ENCODE data around the gene RAI2.

RAI2 gene

DNA sequence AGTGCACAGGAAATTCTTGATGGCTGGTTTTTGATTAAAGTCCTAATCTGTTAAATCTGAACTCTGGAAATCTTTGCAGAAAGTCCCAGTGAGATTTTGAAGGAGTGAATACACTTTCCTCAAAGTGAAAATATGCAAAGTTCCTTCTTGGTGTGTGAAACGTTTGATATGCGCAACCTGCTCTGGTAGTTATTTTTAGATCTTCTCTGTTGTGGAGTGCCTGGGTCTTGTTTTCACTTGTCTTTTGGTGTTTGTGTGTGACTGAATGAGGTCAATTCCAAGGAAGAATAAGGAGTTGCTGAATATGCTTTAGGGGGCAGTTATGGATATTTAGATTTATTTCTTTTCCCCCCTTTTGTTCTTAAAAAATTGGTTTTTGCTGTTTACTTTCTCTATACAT lies 82.1 kb downstream of the RAI2 start:
- no peak for DNase-seq

GRCh38 chrX:17774053-17774452 lies 87.0 kb downstream of the RAI2 start:
- no peak for DNase-seq

DNA sequence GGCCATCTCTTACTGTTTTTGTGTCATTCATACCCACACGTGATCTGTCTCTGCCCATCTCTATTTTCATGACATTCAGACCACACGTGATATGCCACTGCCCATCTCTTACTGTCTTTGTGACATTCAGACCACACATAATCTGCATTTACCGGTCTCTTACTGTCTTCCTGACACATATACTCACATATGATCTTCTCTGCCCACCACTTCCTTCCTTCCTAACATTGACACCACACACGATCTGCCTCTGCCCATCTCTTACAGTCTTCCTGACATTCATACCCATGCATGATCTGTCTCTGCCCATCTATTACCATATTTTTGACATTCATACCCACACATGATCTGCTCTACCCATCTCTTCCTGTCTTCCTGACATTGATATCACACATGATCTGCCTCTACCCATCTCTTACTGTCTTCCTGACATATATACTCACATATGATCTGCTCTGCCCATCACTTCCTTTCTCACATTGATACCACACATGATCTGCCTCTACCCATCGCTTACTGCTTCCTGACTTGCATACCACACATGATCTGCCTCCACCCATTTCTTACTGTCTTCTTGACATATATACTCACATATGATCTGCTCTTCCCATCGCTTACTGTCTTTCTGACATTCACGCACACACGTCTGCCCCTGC lies 87.7 kb downstream of the RAI2 start:
- DNase-seq: no peak

- no peak for DNase-seq
Observed at GRCh38 chrX:17769701-17770269, 91.3 kb downstream of the RAI2 start.

DNA sequence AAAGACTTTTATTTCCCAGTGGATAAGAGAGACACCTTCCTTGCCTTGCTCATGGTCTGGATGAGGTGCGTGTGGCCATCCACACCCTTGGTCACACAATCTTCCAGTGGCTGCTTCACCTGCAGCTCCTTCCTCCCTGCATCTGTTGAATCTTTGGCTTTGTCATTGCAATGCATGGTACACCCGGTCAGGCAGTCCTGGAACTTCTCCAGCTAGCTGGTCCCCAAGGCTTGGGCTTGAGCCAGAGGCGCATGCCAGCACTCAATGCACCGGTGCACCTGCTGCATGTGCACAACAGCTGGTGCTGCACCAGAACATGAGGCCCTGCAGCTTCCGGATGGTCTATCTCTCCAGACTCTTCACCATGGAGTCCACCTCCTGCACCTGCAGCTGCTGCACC lies 92.1 kb downstream of the RAI2 start:
- no peak for DNase-seq

DNA sequence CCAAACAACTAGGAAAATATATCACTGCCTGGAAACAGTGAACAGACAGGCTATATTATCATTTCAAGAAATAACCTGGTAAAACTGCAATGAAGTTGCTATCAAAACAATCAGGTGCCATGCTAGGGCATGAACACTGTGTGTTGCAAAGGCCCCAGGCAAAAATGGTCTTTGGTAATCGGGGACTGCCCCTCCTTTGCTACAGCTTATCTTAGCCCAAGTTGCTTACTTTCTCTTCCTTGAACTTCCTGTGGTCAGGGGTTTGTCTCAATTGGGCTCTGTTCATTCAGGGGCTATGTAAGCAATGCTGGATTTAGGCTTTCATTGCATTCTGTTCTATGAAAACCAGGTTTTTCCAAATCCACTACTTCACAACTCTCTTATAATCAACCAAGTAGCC lies 93.4 kb downstream of the RAI2 start:
- no peak for DNase-seq

- DNase-seq: no peak
Observed at GRCh38 chrX:17759990-17760389, 101.1 kb downstream of the RAI2 start.

GRCh38 chrX:17758382-17758781 lies 102.7 kb downstream of the RAI2 start:
- no peak for DNase-seq

DNA sequence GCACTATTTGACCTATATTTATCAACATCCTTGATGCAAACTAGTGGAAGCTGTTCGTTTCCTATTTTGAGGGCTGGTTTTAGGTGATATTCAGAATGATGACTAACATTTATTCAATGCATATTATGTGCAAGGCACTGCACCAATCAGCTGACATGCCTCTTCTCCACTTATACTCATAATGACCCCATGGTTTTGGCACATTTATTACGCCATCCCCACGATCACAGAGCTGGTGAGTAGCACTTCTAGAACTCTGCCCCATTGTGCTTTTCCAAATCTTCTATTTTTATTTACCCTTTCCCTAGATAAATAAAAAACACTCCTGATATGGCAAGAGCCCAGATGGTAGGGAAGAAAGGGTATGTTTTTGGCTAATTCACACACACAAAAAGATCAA lies 110.7 kb downstream of the RAI2 start:
- no peak for DNase-seq

Data from NCI-H187 (cell line).